H1 (cell line): ENCODE results near the gene GPC6. TPM values are rescaled to one million over a fixed set of nuclear protein-coding genes. Genes with fewer than 3 reads are reported as not detected.

Experiments used
- CHD7 ChIP-seq: fragments of 300-600 bp; sonication (generic); IDR thresholded peaks from 2 replicates; pipeline ENCODE4 v1.7.1; 2012; ENCODE audit warnings: low read length, moderate library complexity, mild to moderate bottlenecking, inconsistent platforms; ENCODE audit not compliant: insufficient replicate concordance
- PHF8 ChIP-seq: fragments of 200-600 bp; sonication (generic); conservative IDR thresholded peaks from 2 replicates; pipeline ENCODE4 v1.7.1; 2012; ENCODE audit warnings: low read depth, mild to moderate bottlenecking, inconsistent platforms, low read length, moderate library complexity
- RBBP5 ChIP-seq: IDR thresholded peaks from 2 replicates; pipeline ENCODE4 v1.7.1; 2012; ENCODE audit warnings: low read depth, mild to moderate bottlenecking, inconsistent platforms, low read length, moderate library complexity, borderline replicate concordance
- TCF12 ChIP-seq: IDR thresholded peaks from 2 replicates; pipeline ENCODE4 v1.6.1; 2011; ENCODE audit warnings: low read depth, mild to moderate bottlenecking, low read length
- polyA plus RNA-seq, 7 experiments: library from polyadenylated mRNA; depleted of rRNA in 3 of 7; stranded (reverse) in 5 of 7; unstranded in 2 of 7; fragments of >200 nt in 5 of 7; fragments of 200-250 nt in 2 of 7; gene quantifications; 1 replicate in 5 of 7; 2 replicates in 1 of 7; 4 replicates in 1 of 7; pipeline versions ENCODE4 v1.2.1 to v1.2.3, GENCODE V29; 2011 to 2013; ENCODE audit warnings: missing spikeins in 2 of 7, mixed read lengths in 2 of 7
- total RNA-seq: library from RNA; stranded (reverse); fragmentation: NEBNext Ultra II Directional; extraction: Animal tissue kit (Norgen Biotek cat#: 25700); gene quantifications from 2 replicates; pipeline ENCODE4 v1.2.1, GENCODE V29; 2021
- TF ChIP-seq, protein P1 (sequence below): IDR thresholded peaks from 2 replicates; pipeline ENCODE4 v1.6.1; 2012; ENCODE audit warnings: inconsistent platforms

Gene GPC6
- total and polyA plus RNA-seq, 2 of the 8 experiments (the other 6 are each of a cell fraction or from before 2014, with no cell fraction given) = 5.4 to 12.0 TPM

DNA sequence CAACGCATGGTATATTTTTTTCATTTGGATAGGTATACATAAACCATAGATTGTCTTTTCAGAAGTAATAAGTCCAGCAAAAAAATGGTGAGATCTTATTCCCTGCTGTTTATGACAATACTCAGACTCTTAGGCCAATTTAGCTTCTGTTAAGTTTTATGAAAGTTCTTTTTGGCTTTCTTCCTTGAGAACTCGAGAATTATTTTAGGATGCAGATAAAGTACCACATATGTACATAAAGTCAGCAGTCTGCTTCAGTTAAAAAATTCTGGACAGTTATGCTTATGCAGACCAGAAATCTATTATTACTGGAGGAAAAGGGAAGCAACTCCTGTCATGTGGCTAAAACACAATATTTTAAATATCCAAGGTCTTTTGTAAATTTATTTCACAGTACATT lies 422.9 kb downstream of the GPC6 start (continued):
- TF ChIP-seq, protein P1, sequence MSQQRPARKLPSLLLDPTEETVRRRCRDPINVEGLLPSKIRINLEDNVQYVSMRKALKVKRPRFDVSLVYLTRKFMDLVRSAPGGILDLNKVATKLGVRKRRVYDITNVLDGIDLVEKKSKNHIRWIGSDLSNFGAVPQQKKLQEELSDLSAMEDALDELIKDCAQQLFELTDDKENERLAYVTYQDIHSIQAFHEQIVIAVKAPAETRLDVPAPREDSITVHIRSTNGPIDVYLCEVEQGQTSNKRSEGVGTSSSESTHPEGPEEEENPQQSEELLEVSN = no peak
- TF ChIP-seq PHF8 (no peak), CHD7 (no peak), TCF12 (no peak), RBBP5 (no peak)
